A549 (cell line): ENCODE measurements around the gene PRKAG3. TPM values are rescaled to one million over a fixed set of nuclear protein-coding genes. Genes with fewer than 3 reads are reported as not detected.
A peak's percentile ranks its signal among the peaks of the same experiment; 100 is the strongest.

ENCODE experiments used
- ATAC-seq, 2 experiments: fragments of 200-7000 bp in 1 of 2; fragments of >200 bp in 1 of 2; cut with Nextera tagmentation in 1 of 2; cut with Tn5 transposase in 1 of 2; 3 replicates each; pipeline versions ENCODE4 v1.8.0 to v1.9.1; 2018 to 2020; ENCODE audit warnings: mild to moderate bottlenecking in 1 of 2, moderate library complexity in 1 of 2
- CTCF ChIA-PET: fragments of 300-600 bp; sonication (Branson Sonifier 250); formaldehyde crosslinking; extraction: SDS; loops from one replicate; lab custom pipeline; 2021; ENCODE audit warnings: antibody characterized with exemption, inconsistent platforms; lab: Yijun Ruan, JAX
- POLR2A ChIA-PET: fragments of 350-600 bp; formaldehyde crosslinking; extraction: SDS; loops from one replicate; lab custom pipeline; 2021; ENCODE audit warnings: antibody characterized with exemption, inconsistent platforms; lab: Yijun Ruan, JAX
- DNase-seq, 2 experiments: peaks; one replicate each; pipeline versions ENCODE4 v3.0.0 to v3.0.0-alpha.2; 2011 to 2016; ENCODE audit warnings: low read depth in 1 of 2, low spot score in 1 of 2
- FAIRE-seq: peaks from 2 replicates; lab custom pipeline; 2011; peaks lifted over from hg19 to GRCh38; lab: Jason Lieb, UNC
- H3K27ac ChIP-seq, 2 experiments: fragments of >200 bp; sonication (Bioruptor Twin); formaldehyde crosslinking; 3 replicates each; pipeline ENCODE4 v1.5.1; 2016 to 2017
- H3K4me1 ChIP-seq: fragments of >200 bp; sonication (Bioruptor Twin); formaldehyde crosslinking; 3 replicates; pipeline ENCODE4 v1.6.1; 2016
- H3K4me2 ChIP-seq: fragments of >200 bp; sonication (Bioruptor Twin); formaldehyde crosslinking; 3 replicates; pipeline ENCODE4 v1.6.1; 2016
- H3K4me3 ChIP-seq: fragments of >200 bp; sonication (Bioruptor Twin); formaldehyde crosslinking; 3 replicates; pipeline ENCODE4 v1.5.1; 2016
- H3K9me3 ChIP-seq: fragments of >200 bp; sonication (Bioruptor Twin); formaldehyde crosslinking; 3 replicates; pipeline ENCODE4 v1.6.1; 2016
- CBX2 ChIP-seq: fragments of 200-600 bp; sonication (generic); IDR thresholded peaks from 2 replicates; pipeline ENCODE4 v1.6.1; 2016; ENCODE audit warnings: low read depth, mild to moderate bottlenecking, borderline replicate concordance
- CHD4 ChIP-seq: fragments of 200-600 bp; sonication (generic); IDR thresholded peaks from 2 replicates; pipeline ENCODE4 v1.6.1; 2016; ENCODE audit warnings: antibody characterized with exemption, mild to moderate bottlenecking, borderline replicate concordance
- EHF ChIP-seq: fragments of 250-450 bp; sonication (Bioruptor Pico); IDR thresholded peaks from 2 replicates; pipeline ENCODE4 v1.5.0; 2020; ENCODE audit warnings: mild to moderate bottlenecking
- FOXS1 ChIP-seq: fragments of 250-450 bp; sonication (Bioruptor Pico); IDR thresholded peaks from 2 replicates; pipeline ENCODE4 v1.5.0; 2020; ENCODE audit warnings: mild to moderate bottlenecking, moderate library complexity
- GATA3 ChIP-seq: IDR thresholded peaks from 2 replicates; pipeline ENCODE4 v1.6.1; 2012; ENCODE audit warnings: borderline replicate concordance
- HDAC2 ChIP-seq: fragments of 200-600 bp; sonication (generic); IDR thresholded peaks from 2 replicates; pipeline ENCODE4 v1.6.1; 2016
- HOXA7 ChIP-seq: fragments of 250-450 bp; sonication (Bioruptor Pico); IDR thresholded peaks from 2 replicates; pipeline ENCODE4 v1.5.0; 2020; ENCODE audit warnings: mild to moderate bottlenecking, moderate library complexity
- JUN ChIP-seq, 2 experiments: fragments of >200 bp; sonication (Bioruptor Twin); formaldehyde crosslinking; IDR thresholded peaks; 2 replicates in 1 of 2; 3 replicates in 1 of 2; pipeline ENCODE4 v1.6.1; 2016 to 2017
- JUNB ChIP-seq: fragments of >200 bp; sonication (Bioruptor Twin); formaldehyde crosslinking; IDR thresholded peaks from 2 replicates; pipeline ENCODE4 v1.6.1; 2016
- KDM1A ChIP-seq: fragments of 200-600 bp; sonication (generic); IDR thresholded peaks from 2 replicates; pipeline ENCODE4 v1.6.1; 2016; ENCODE audit warnings: low read depth, mild to moderate bottlenecking
- KDM5A ChIP-seq: fragments of 200-600 bp; sonication (generic); IDR thresholded peaks from 2 replicates; pipeline ENCODE4 v1.6.1; 2016; ENCODE audit warnings: antibody characterized with exemption, mild to moderate bottlenecking
- PHF8 ChIP-seq: fragments of 200-600 bp; sonication (generic); IDR thresholded peaks from 2 replicates; pipeline ENCODE4 v1.6.1; 2016; ENCODE audit warnings: low read depth, mild to moderate bottlenecking, antibody characterized with exemption, moderate library complexity, borderline replicate concordance
- POLR2AphosphoS2 ChIP-seq: conservative IDR thresholded peaks from 2 replicates; pipeline ENCODE4 v1.6.1; 2012; ENCODE audit warnings: low read length, improper control_type of control experiment, inconsistent platforms
- RARB ChIP-seq: fragments of 250-450 bp; sonication (Bioruptor Pico); IDR thresholded peaks from 2 replicates; pipeline ENCODE4 v1.8.0; 2021; ENCODE audit warnings: mild to moderate bottlenecking, moderate library complexity
- ZC3H11A ChIP-seq: fragments of 450-650 bp; IDR thresholded peaks from 2 replicates; pipeline ENCODE4 v1.6.1; 2014; ENCODE audit warnings: antibody characterized with exemption, mild to moderate bottlenecking
- WGBS: methylation state at CpG from one replicate; pipeline ENCODE4 v1.1.6; 2017; ENCODE audit errors: missing lambda C conversion rate; 5-methylcytosine and 5-hydroxymethylcytosine counted together
- polyA plus RNA-seq, 4 experiments: library from polyadenylated mRNA; depleted of rRNA in 3 of 4; stranded (reverse); fragments of >200 nt; fragmentation: RNase III in 1 of 4; extraction: RNeasy Plus Mini Kit Qiagen cat#74134 plus additional on column Dnase treatment in 1 of 4; gene quantifications; 2 replicates in 3 of 4; 3 replicates in 1 of 4; pipeline ENCODE4 v1.2.3, GENCODE V29; 2011 to 2017
- TF ChIP-seq, protein P1 (sequence below): fragments of 250-450 bp; sonication (Bioruptor Pico); IDR thresholded peaks from 2 replicates; pipeline ENCODE4 v1.5.0; 2020; ENCODE audit warnings: low read depth, mild to moderate bottlenecking, moderate library complexity
- TF ChIP-seq, protein P2 (sequence below): fragments of >200 bp; sonication (Bioruptor Twin); formaldehyde crosslinking; IDR thresholded peaks from 2 replicates; pipeline ENCODE4 v1.6.1; 2016
- TF ChIP-seq, protein P3 (sequence below): fragments of 200-600 bp; sonication (generic); IDR thresholded peaks from 2 replicates; pipeline ENCODE4 v1.6.1; 2016; ENCODE audit warnings: antibody characterized with exemption, mild to moderate bottlenecking, moderate library complexity
- TF ChIP-seq, protein P4 (sequence below): IDR thresholded peaks from 2 replicates; pipeline ENCODE4 v1.6.1; 2012

PRKAG3 gene
- polyA plus RNA-seq, 2 of the 4 experiments (the other 2 are of a cell fraction): not detected

DNA sequence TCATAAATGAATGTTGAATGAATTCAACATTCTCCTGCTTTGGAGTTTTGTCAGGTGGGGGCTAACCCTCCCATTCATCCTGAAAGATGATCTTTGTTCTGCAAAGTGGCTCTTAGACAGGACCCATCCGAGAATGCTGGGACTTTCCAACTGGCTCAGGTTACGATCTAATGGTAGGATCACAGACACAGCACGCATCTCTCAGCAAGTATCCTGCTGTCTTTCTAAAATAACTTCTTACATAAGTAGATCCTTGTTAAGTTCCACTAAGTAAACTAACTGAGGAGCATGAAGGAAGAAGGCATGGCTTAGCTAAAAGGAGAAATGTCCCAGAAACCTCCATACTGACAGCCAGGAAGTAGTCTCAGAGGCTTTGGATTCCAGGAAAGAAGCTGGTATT lies 26.0 kb downstream of the PRKAG3 start:
- ATAC-seq (peak in 1 of 2 experiments; percentile 58; a peak in 3 of 6 replicates), FAIRE-seq (no peak), DNase-seq (no peak)
- ChIA-PET CTCF (interaction anchor here (1.0 kb wide), 1 partner anchor 95 kb away, joined by 3 read pairs; the partner anchor contains the start of gene TTLL4), POLR2A (no interaction called here)
- no peak overlapping the region for H3K4me3 ChIP-seq
- 33% methylated on average over 3 of the region's 3 CpGs for WGBS
- peak overlapping the region; percentile 14; the same call in 1 of the 3 replicates for H3K4me2 ChIP-seq
- H3K9me3 ChIP-seq: peaks cover 3% of the 10 kb centered on the region; the same call in 1 of the 3 replicates
- TF ChIP-seq, protein P1, sequence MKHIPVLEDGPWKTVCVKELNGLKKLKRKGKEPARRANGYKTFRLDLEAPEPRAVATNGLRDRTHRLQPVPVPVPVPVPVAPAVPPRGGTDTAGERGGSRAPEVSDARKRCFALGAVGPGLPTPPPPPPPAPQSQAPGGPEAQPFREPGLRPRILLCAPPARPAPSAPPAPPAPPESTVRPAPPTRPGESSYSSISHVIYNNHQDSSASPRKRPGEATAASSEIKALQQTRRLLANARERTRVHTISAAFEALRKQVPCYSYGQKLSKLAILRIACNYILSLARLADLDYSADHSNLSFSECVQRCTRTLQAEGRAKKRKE (CRISPR knock-in tag): no peak
- no peak for TF ChIP-seq PHF8
- TF ChIP-seq GATA3: no peak
- no peak for TF ChIP-seq HOXA7 (CRISPR knock-in tag)
- peaks cover 3% of the 10 kb centered on the region; the same call in 1 of the 3 replicates for H3K4me1 ChIP-seq
- H3K27ac ChIP-seq: no peak overlapping the region

DNA sequence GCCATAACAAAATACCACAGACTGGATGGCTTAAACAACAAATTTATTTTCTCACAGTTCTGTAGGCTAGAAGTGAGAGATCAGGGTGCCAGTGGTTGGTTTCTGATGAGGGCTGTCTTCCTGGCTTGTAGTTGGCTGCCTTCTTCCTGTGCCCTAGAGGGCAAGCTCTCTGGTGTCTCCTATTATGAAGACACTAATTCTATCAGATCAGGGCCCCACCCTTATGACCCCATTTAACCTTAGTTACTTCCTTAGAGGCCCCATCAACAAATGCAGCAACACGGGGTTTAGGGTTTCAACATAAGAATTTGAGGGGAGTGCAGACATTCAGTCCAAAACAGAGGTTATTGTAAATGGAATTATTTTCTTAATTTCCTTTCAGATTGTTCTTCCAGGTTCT lies 26.8 kb downstream of the PRKAG3 start:
- no peak overlapping the region for H3K4me2 ChIP-seq
- TF ChIP-seq KDM1A (no peak), JUN (IDR thresholded peaks at IDR 0.05) (no peak), FOXS1 (CRISPR knock-in tag) (no peak)
- TF ChIP-seq, protein P2, sequence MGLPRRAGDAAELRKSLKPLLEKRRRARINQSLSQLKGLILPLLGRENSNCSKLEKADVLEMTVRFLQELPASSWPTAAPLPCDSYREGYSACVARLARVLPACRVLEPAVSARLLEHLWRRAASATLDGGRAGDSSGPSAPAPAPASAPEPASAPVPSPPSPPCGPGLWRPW: no peak
- TF ChIP-seq, all 56 proteins: peak for 0
- ATAC-seq: no peak
- no peak for DNase-seq
- CTCF ChIA-PET: no interaction called here
- H3K4me3 ChIP-seq: no peak overlapping the region
- POLR2A ChIA-PET: no interaction called here
- no peak for FAIRE-seq
- 74% methylated on average over 1 of the region's 1 CpG for WGBS
- no peak overlapping the region for H3K27ac ChIP-seq
- peaks cover 3% of the 10 kb centered on the region; the same call in 1 of the 3 replicates for H3K9me3 ChIP-seq
- H3K4me1 ChIP-seq: peaks cover 3% of the 10 kb centered on the region; the same call in 1 of the 3 replicates

DNA sequence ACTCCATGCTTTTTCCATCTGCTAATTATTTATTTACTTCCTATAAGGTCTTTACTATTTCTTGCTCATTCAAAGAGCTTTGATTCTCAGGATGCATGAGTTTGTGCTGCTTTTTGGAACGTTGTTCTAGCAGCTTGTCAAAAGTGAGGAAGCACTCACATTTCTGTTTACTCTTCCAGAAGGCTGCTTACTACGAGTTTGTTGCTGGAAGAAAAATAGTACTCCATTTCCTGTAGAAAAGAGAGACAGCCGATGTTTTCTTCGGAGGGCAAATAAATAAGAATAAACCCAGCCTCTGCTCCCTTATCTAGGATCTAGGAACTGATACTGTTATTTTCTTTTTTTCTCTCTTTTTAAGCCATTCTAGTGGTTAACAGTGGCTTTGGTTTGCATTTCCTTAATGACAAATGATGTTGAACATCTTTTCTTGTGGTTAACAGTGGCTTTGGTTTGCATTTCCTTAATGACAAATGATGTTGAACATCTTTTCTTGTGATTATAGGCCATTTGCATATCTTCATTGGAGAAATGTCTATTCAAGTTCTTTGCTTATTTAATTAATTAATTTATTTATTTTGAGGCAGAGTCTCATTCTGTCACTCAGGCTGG lies 29.1 kb downstream of the PRKAG3 start:
- ChIA-PET POLR2A (no interaction called here), CTCF (no interaction called here)
- no peak for TF ChIP-seq HDAC2
- no peak for TF ChIP-seq POLR2AphosphoS2
- no peak for TF ChIP-seq JUNB
- TF ChIP-seq, protein P3, sequence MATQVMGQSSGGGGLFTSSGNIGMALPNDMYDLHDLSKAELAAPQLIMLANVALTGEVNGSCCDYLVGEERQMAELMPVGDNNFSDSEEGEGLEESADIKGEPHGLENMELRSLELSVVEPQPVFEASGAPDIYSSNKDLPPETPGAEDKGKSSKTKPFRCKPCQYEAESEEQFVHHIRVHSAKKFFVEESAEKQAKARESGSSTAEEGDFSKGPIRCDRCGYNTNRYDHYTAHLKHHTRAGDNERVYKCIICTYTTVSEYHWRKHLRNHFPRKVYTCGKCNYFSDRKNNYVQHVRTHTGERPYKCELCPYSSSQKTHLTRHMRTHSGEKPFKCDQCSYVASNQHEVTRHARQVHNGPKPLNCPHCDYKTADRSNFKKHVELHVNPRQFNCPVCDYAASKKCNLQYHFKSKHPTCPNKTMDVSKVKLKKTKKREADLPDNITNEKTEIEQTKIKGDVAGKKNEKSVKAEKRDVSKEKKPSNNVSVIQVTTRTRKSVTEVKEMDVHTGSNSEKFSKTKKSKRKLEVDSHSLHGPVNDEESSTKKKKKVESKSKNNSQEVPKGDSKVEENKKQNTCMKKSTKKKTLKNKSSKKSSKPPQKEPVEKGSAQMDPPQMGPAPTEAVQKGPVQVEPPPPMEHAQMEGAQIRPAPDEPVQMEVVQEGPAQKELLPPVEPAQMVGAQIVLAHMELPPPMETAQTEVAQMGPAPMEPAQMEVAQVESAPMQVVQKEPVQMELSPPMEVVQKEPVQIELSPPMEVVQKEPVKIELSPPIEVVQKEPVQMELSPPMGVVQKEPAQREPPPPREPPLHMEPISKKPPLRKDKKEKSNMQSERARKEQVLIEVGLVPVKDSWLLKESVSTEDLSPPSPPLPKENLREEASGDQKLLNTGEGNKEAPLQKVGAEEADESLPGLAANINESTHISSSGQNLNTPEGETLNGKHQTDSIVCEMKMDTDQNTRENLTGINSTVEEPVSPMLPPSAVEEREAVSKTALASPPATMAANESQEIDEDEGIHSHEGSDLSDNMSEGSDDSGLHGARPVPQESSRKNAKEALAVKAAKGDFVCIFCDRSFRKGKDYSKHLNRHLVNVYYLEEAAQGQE: no peak
- TF ChIP-seq KDM5A: no peak
- TF ChIP-seq CHD4: no peak
- no peak for TF ChIP-seq RARB (CRISPR knock-in tag)
- no peak for TF ChIP-seq ZC3H11A
- TF ChIP-seq GATA3: no peak
- no peak for TF ChIP-seq CBX2
- TF ChIP-seq EHF (CRISPR knock-in tag): no peak
- TF ChIP-seq, protein P4, sequence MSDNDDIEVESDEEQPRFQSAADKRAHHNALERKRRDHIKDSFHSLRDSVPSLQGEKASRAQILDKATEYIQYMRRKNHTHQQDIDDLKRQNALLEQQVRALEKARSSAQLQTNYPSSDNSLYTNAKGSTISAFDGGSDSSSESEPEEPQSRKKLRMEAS: no peak
- DNase-seq: no peak
- H3K4me2 ChIP-seq: no peak overlapping the region
- no peak overlapping the region for H3K27ac ChIP-seq
- H3K4me3 ChIP-seq: no peak overlapping the region
- H3K9me3 ChIP-seq: peaks cover 3% of the 10 kb centered on the region; the same call in 1 of the 3 replicates
- FAIRE-seq: no peak
- H3K4me1 ChIP-seq: peaks cover 3% of the 10 kb centered on the region; the same call in 1 of the 3 replicates
- ATAC-seq: no peak
- WGBS: 49% methylated on average over 4 of the region's 4 CpGs
